ENCODE measurements around the gene GIMAP2.

Gene GIMAP2

DNA sequence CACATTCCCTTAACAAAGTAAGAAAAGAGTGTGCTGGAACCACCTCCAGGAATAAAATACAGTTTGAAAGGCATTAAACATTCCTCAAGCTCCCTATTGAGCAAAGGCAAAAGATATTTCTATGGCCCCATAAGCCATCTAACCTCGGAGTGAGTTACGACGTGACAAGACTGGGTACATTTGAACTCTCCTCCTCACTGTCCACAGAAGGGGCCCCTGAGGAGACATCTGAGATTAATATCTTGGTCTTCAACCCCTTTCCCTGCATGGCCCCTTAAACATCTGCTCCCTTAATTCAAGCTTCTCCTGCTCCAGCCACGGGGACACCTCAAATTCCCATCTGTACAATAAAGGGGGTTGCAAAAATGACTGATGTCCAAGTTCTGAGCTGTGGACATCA, 31.4 kb downstream of the GIMAP2 start:
- no peak overlapping the region for H3K4me3 ChIP-seq (ENCODE audit: low read length)
- no peak for DNase-seq (ENCODE audit: low read depth)
- TF ChIP-seq, protein P1, sequence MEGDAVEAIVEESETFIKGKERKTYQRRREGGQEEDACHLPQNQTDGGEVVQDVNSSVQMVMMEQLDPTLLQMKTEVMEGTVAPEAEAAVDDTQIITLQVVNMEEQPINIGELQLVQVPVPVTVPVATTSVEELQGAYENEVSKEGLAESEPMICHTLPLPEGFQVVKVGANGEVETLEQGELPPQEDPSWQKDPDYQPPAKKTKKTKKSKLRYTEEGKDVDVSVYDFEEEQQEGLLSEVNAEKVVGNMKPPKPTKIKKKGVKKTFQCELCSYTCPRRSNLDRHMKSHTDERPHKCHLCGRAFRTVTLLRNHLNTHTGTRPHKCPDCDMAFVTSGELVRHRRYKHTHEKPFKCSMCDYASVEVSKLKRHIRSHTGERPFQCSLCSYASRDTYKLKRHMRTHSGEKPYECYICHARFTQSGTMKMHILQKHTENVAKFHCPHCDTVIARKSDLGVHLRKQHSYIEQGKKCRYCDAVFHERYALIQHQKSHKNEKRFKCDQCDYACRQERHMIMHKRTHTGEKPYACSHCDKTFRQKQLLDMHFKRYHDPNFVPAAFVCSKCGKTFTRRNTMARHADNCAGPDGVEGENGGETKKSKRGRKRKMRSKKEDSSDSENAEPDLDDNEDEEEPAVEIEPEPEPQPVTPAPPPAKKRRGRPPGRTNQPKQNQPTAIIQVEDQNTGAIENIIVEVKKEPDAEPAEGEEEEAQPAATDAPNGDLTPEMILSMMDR (conservative IDR thresholded peaks at IDR 0.05; ENCODE audit: low read depth, low read length): no peak

DNA sequence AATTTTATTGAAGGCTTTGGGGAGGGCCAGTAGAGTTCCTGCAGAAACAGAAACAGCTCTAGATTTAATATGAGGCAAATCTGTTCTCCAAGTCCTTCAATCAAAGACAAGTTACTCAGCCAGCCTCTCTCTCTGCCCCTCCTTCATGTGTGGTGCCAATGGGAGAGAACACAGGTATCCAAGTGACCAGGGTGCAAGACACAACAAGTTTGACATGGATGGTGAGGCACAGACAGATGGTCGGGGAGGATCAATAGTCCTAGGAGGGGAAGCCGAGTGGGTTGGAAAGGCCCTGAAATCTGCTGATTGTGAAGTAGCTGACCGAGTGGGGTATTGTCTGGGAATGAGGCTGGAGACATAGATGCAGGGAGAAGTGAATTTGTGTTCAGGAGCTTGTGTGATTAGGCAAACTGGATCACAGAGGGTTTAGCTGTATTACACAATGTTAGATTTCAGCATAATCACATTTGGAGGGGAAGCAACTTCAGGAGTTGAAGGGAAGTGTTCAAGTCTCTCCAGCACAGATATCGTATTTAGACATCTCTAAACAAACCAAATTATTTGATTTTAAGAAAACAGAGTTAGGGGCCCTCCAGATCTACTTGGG, 32.4 kb downstream of the GIMAP2 start:
- no peak overlapping the region for H3K4me3 ChIP-seq (ENCODE audit: low read length)
- DNase-seq (ENCODE audit: low read depth): no peak
- TF ChIP-seq, protein P1 (conservative IDR thresholded peaks at IDR 0.05; ENCODE audit: low read depth, low read length): no peak

DNA sequence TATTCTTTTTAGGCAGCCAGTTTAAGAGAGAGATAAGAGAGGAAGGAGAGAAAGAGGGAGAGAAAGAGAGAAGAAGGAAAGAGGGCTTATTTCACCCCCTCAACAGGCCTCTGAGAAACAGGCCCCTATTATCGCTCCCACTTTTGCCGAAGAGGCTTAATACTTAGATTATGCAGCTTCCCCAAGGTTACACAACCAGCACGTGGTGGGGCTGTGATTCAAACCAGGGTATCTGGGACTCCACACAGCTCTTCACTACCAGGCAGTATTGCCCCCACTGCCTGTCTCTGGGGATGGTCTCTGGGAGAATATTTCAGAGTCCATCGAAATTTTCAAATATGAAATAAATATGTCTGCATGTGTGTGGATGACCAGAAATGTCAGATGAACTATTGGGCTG, 33.9 kb downstream of the GIMAP2 start:
- DNase-seq (ENCODE audit: low read depth): no peak
- TF ChIP-seq, protein P1 (conservative IDR thresholded peaks at IDR 0.05; ENCODE audit: low read depth, low read length): no peak
- no peak overlapping the region for H3K4me3 ChIP-seq (ENCODE audit: low read length)

DNA sequence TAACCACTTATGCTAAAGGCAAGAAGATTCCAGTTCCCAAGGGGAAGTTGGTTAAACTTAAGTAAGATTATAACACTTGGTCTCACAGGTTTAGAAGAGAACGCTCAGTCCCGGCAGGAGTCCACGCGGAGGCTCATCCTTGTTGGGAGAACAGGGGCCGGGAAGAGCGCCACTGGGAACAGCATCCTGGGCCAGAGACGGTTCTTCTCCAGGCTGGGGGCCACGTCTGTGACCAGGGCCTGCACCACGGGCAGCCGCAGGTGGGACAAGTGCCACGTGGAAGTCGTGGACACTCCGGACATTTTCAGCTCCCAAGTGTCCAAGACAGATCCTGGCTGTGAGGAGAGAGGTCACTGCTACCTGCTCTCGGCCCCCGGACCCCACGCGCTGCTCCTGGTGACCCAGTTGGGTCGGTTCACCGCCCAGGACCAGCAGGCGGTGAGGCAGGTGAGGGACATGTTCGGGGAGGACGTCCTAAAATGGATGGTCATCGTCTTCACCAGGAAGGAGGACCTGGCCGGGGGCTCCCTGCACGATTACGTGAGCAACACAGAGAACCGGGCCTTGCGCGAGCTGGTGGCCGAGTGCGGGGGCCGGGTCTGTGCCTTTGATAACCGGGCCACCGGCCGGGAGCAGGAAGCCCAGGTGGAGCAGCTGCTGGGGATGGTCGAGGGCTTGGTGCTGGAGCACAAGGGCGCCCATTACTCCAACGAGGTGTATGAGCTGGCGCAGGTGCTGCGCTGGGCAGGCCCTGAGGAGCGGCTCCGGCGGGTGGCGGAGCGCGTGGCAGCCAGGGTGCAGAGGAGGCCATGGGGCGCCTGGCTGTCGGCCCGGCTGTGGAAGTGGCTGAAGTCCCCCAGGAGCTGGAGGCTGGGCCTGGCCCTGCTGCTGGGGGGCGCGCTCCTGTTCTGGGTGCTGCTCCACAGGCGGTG, 34.7 kb downstream of the GIMAP2 start:
- TF ChIP-seq, protein P1 (conservative IDR thresholded peaks at IDR 0.05; ENCODE audit: low read depth, low read length): no peak

DNA sequence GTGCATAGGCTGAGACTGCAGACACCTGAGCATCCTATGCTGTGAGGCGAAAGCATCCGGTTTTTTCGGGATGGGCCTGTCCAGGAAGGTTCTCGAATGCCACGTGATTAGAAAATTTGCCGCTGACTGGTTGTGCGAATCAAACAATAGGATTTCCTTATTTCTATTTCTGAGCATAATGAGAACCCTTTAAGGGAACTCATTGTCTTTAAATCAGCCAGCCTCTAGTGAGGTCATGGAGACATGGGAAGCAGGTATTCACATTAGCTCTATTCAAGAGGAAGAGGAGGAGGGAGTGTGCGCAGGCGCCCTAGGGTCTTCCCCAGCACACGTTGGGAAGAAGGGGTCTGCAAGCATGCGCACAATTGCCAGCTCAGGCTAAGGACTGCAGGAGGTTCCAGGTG, 36.5 kb downstream of the GIMAP2 start:
- H3K4me3 ChIP-seq (ENCODE audit: low read length): no peak overlapping the region
- TF ChIP-seq, protein P1 (conservative IDR thresholded peaks at IDR 0.05; ENCODE audit: low read depth, low read length): no peak
- no peak for DNase-seq (ENCODE audit: low read depth)

More for the DNA sequence above, 34.7 kb downstream of the GIMAP2 start:
- DNase-seq (ENCODE audit: low read depth): no peak
- H3K4me3 ChIP-seq (ENCODE audit: low read length): no peak overlapping the region

DNA sequence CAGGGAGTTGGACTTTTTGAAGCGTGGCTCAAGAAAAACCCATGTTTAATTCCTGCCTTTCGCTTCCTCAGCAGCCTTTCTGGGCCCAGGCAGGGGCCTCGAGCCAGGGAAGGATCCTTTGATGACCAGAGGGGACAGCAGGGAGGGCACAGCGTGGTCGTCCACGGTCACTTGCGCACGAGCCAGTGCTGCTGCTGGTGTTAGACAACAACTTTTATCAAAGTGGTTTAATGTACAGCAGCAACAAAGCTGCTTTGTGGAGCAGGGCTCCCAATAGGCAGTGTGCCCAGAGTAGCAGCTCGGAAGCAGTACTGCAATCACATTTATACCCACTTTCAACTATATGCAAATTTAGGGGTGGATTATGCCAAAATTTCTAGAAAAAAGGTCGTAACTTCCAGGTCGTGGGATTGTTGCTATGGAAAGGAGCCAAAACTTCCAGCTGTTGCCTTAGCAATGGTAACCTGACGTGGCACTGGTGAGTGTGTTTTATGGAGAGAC, 37.0 kb downstream of the GIMAP2 start:
- no peak for DNase-seq (ENCODE audit: low read depth)
- no peak overlapping the region for H3K4me3 ChIP-seq (ENCODE audit: low read length)
- TF ChIP-seq, protein P1 (conservative IDR thresholded peaks at IDR 0.05; ENCODE audit: low read depth, low read length): no peak
